Renal pelvis (tissue), 4 donors: ENCODE measurements around the gene ALMS1. TPM values are rescaled to one million over a fixed set of nuclear protein-coding genes. Genes with fewer than 3 reads are reported as not detected.
"Not testable (repeated sequence)": the region's sequence is repeated elsewhere in the genome, so short reads cannot be mapped to it uniquely, and the experiment has no call there.

ENCODE experiments used
- DNase-seq: peaks from one replicate; pipeline ENCODE4 v3.0.0-alpha.2; 2013
- polyA plus RNA-seq, 3 donors: library from polyadenylated mRNA; unstranded; fragments of 120-200 nt; gene quantifications; one replicate each; pipeline ENCODE4 v1.2.1, GENCODE V29; 2013; ENCODE audit not compliant: insufficient read length in 3 of 3

The ALMS1 gene
- polyA plus RNA-seq, 3 donors, result 37.4 to 44.3 (median 41.1) TPM

DNA sequence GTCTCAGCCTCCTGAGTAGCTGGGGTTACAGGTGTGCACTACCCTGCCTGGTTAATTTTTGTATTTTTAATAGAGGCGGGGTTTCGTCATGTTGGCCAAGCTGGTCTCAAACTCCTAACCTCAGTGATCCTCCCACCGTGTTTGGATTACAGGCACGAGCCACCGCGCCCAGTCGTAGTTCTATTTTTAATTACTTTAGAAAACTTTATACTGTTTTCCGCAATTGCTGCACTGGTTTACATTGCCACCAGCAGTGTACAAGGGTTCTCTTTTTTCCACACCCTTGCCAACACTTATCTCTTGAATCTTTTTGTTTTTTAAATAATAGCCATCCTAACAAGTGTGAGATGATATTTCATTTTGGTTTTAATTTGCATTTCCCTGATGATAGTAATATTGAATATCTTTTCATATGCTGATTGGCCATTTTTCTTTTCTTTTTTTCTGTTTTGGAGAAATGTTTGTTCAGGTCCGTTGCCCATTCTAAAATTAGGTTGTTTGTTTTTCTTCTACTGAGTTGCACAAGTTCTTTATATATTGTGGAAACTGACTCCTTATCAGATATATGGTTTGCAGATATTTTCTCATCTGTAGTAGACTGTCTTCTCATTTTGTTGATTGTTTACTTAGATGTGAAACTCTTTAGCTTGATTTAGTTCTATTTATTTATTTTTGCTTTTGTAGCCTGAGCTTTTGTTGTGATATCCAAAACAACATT, 16.9 kb downstream of the ALMS1 start:
- no peak for DNase-seq

- no peak for DNase-seq
Observed at GRCh38 chr2:73403237-73403636, 17.6 kb downstream of the ALMS1 start.

GRCh38 chr2:73404409-73404808, 18.8 kb downstream of the ALMS1 start:
- DNase-seq, result no peak

DNA sequence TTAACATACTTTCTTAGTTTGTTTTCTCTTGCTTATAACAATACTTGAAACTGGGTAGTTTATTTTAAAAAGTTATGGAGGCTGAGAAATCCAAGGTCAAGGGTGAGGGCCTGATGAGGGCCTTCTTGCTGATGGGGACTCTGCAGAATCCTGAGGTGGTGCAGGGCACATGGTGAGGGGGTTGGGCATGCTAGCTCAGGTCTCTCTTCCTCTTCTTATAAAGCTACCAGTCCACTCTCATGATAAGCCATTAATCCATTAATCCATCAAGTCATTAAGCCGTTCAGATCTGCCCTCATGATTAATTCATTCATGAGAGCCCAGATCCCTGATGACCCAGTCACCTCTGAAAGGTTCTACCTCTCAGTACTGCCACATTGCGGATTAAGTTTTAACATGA, 21.4 kb downstream of the ALMS1 start:
- no peak for DNase-seq

- DNase-seq, result no peak
Observed at GRCh38 chr2:73408198-73408597, 22.6 kb downstream of the ALMS1 start.

- no peak for DNase-seq
Observed at GRCh38 chr2:73414696-73415095, 29.1 kb downstream of the ALMS1 start.

- no peak for DNase-seq
Observed at GRCh38 chr2:73415906-73416305, 30.3 kb downstream of the ALMS1 start.

- DNase-seq, result no peak
Observed at GRCh38 chr2:73418343-73418742, 32.7 kb downstream of the ALMS1 start.

DNA sequence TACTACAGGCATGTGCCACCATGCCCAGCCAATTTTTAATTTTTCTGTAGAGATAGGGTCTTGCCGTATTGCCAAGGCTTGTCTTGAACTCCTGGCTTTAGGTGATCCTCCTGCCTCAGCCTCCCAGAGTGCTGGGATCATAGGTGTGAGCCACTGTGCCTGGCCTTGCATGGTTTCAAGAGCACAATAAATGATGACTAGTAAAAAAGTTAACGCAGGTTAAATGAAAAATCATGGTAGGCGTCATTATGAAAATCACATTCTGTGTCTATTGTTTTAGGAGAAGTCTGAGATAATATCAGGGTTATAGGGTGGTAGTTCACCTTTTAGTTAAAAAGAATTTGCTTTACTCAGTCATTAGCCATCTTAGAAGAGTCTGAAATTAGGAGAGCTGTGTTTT, 38.3 kb downstream of the ALMS1 start:
- no peak for DNase-seq

- DNase-seq, result peak; percentile 14
Observed at GRCh38 chr2:73426176-73426575, 40.5 kb downstream of the ALMS1 start.

DNA sequence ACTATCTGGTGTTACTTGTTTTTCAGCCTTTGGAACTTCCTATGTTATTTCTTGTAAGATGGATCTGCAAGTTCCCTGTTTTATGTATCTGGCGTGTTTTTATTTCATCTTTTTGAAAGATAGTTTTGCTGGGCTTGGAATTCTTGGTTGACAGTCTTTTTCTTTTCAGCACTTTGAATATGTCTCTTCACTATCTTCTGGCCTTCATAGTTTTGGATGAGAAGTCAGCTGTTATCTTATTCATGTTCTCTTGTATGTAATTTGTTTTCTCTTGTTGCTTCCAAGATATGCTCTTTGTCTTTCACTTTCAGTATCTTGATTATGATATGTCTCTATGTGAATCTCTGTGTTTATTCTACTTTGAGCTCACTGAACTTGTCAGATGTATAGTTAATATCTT, 50.4 kb downstream of the ALMS1 start:
- DNase-seq, result no peak

DNA sequence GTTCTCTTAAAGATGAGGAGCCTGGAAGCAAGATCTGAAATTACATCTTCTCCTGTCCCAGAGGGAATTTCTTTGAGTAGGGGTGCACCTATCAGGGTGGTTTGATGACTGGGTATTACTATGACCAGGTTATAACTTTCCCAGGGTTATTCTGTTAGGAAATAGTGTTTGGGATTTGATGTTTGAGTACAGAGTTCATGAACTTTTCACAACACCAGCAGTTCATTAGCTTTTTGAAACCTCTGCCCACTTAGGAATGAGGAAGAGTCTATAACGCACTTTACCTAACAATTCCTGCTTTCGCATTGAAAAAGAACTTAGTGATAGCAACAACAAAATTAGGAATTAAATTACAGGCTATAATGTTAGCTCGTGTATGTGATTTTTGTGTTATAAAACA, 58.6 kb downstream of the ALMS1 start:
- DNase-seq, result no peak

DNA sequence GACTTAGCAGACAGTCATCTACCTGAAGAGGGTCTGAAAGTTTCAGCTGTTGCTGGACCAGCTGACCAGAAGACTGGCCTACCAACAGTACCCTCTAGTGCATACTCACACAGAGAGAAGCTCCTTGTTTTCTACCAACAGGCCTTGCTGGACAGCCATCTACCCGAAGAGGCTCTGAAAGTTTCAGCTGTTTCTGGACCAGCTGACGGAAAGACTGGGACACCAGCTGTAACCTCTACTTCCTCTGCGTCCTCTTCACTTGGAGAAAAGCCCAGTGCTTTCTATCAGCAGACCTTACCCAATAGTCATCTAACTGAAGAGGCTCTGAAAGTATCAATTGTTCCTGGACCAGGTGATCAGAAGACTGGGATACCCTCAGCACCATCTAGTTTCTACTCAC, 63.2 kb downstream of the ALMS1 start:
- no peak for DNase-seq

- DNase-seq, result no peak
Observed at GRCh38 chr2:73449404-73449803, 63.8 kb downstream of the ALMS1 start.

GRCh38 chr2:73451263-73451972, 65.8 kb downstream of the ALMS1 start:
- no peak for DNase-seq

GRCh38 chr2:73457982-73458381, 72.3 kb downstream of the ALMS1 start:
- no peak for DNase-seq

DNA sequence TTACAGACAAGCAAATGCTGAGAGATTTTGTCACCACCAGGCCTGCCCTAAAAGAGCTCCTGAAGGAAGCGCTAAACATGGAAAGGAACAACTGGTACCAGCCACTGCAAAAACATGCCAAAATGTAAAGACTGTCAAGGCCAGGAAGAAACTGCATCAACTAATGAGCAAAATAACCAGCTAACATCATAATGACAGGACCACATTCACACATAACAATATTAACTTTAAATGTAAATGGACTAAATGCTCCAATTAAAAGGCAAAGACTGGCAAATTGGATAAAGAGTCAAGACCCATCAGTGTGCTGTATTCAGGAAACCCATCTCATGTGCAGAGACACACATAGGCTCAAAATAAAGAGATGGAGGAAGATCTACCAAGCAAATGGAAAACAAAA, 76.8 kb downstream of the ALMS1 start:
- not testable (repeated sequence) for DNase-seq

DNA sequence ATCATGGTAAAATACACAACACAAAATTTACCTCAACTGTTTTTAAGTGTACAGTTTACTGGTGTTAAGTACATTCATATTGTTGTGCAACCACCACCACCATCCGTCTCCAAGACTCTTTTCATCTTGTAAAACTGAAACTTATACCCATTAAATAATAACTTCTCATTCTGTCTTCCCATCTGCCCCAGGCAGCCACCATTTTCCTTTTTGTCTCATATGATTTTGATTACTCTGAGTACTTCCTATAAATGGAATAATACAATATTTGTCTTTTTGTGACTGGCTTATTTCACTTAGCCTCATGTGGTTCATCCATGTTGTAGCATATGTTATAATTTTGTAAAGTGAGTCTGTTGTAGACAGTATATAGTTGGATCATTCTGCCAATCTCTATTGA, 82.7 kb downstream of the ALMS1 start:
- no peak for DNase-seq

DNA sequence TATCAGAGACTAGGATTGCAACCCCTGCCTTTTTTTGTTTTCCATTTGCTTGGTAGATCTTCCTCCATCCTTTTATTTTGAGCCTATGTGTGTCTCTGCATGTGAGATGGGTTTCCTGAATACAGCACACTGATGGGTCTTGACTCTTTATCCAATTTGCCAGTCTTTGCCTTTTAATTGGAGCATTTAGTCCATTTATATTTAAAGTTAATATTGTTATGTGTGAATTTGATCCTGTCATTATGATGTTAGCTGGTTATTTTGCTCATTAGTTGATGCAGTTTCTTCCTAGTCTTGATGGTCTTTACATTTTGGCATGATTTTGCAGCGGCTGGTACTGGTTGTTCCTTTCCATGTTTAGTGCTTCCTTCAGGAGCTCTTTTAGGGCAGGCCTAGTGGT, 98.2 kb downstream of the ALMS1 start:
- DNase-seq, result not testable (repeated sequence)

GRCh38 chr2:73487112-73487657, 101.5 kb downstream of the ALMS1 start:
- no peak for DNase-seq

- DNase-seq, result no peak
Observed at GRCh38 chr2:73488079-73488478, 102.4 kb downstream of the ALMS1 start.

DNA sequence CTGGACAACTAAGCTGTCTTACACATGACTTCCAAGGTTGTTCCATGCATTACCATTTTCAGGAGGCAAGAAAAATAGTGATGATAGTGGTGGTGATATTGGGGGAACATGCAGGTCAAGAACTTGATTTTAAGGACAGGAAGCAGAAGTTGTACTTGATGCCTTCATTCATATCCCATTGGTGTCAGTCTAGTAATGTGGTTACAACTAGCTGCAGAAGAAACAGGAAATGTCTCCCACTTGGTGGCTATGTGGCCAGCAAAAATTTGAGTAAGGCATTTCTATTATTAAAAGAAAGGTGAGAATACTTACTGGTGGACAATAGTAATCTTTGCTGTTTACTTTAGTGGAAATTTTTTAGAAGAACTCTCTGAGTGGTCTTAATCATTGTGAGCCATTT, 103.4 kb downstream of the ALMS1 start:
- DNase-seq, result no peak

- DNase-seq, result no peak
Observed at GRCh38 chr2:73494031-73494430, 108.4 kb downstream of the ALMS1 start.
